Measurements from ENCODE around the gene XYLT1. TPM values are rescaled to one million over a fixed set of nuclear protein-coding genes. Genes with fewer than 3 reads are reported as not detected.

Gene XYLT1
- total and polyA plus RNA-seq, 2 experiments from 2014 or later = 4.5 to 26.3 TPM

DNA sequence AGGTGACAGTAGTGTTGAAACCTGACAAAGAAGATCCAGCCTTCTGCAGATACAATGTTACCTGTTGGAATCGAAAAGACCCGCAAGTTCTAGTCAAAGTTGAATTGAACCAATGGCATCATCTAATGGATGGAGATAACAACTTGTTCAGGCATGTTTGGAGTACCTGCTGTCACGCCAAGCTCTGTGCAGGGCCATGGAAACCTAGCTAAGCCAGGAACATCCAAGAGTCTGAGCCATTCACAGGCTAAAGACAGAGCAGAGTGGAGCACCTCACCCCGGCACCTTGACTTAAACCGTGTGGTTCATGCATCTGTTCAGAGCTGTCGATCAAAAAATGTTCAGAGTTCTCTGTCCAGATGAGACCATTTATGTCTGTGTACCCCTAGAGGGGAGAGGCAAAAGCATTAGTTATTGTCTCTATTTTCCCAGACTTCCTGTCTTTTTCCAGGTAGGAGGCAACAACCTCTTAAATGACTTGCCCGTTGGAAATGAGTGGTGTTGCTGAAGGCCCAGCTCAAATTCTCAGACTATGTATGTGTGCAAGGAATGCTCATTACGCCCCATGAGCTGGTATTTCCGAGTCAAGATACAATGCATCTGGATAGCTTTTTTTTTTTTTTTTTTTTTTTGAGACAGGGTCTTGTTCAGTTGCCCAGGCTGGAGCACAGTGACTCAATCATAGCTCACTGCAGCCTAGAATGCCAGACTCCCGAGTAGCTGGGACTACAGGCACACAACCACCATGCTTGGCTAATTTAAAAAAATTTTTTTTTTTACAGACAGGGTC lies 44.9 kb upstream of the XYLT1 start:
- TF ChIP-seq EZH2 (IDR thresholded peaks at IDR 0.05; ENCODE audit: insufficient read depth, poor library complexity, severe bottlenecking) (no peak), EZH2phosphoT487 (IDR thresholded peaks at IDR 0.05; ENCODE audit: insufficient read depth, low read depth) (0 out of 2 replicates have a peak, but pooled peaks have one; percentile 30)
- H2AFZ ChIP-seq = no peak overlapping the region
- peak overlapping the region; percentile 77 for H3K27ac ChIP-seq
- in situ Hi-C loops (cut with MboI) = no loop called here
- H3K4me1 ChIP-seq (ENCODE audit: insufficient read depth) = peaks cover 72% of the 10 kb centered on the region
- no peaks in the 10 kb centered on the region for H4K20me1 ChIP-seq (ENCODE audit: insufficient read depth)
- 54 to 56% methylated on average over 10 of the region's 10 CpGs for WGBS, 2 experiments (ENCODE audit: low coverage in 1 of 2, low lambda C conversion rate in 2 of 2, missing lambda C conversion rate in 2 of 2)
- H3K9me3 ChIP-seq (ENCODE audit: low read depth) = no peaks in the 10 kb centered on the region
- no peak overlapping the region for H3K4me2 ChIP-seq (ENCODE audit: unreplicated experiment)
- no peaks in the 10 kb centered on the region for H3K9me2 ChIP-seq (ENCODE audit: insufficient read depth)
- H3K79me2 ChIP-seq (ENCODE audit: insufficient read depth) = no peaks in the 10 kb centered on the region
- DNase-seq = peak; percentile 94
- peaks cover 62% of the 10 kb centered on the region for H3F3A ChIP-seq (ENCODE audit: insufficient read depth)
- peak overlapping the region; percentile 32; the same call in 1 of the 2 replicates for H3K9ac ChIP-seq
- H3K4me3 ChIP-seq = no peak overlapping the region
- H3K27me3 ChIP-seq (replicated peaks; ENCODE audit: insufficient read depth) = no peaks in the 10 kb centered on the region
- no peaks in the 10 kb centered on the region for H3K36me3 ChIP-seq (ENCODE audit: low read depth)

DNA sequence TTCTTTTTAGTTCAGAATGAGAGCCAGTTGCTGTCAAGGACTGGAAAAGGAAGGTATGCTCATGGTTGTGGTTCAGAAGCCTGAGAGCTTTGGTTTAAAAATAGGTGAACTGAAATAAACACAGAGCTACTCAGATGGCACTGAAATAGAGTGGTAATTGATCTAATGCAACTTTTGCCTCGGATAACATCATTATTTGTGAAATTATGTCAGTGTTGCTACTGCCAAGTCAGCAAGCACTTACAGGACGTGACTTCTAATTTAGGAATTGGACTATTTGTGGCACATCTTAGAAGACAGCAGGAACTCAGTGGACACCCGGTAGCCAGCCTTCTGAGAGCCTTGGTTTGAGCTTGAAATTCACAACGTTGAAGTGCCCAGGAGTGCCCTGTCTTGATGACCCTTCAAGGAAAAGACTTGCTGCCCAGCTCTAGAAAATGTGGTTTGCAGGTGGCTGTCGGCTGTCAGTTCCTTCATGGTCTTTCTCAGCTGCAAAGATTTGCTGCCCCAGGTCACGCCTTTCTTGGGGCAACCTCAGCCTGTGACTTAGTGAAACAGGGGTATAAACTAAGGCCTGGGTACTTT lies 42.0 kb upstream of the XYLT1 start:
- TF ChIP-seq EZH2phosphoT487 (IDR thresholded peaks at IDR 0.05; ENCODE audit: insufficient read depth, low read depth) (no peak), EZH2 (IDR thresholded peaks at IDR 0.05; ENCODE audit: insufficient read depth, poor library complexity, severe bottlenecking) (no peak)
- Histone ChIP-seq H3F3A (ENCODE audit: insufficient read depth) (peaks cover 46% of the 10 kb centered on the region), H3K27me3 (replicated peaks; ENCODE audit: insufficient read depth) (no peaks in the 10 kb centered on the region), H3K4me2 (ENCODE audit: unreplicated experiment) (peak overlapping the region; percentile 70), H3K27ac (peak overlapping the region; percentile 52), H2AFZ (no peak overlapping the region), H3K4me1 (ENCODE audit: insufficient read depth) (peaks cover 51% of the 10 kb centered on the region), H3K9me3 (ENCODE audit: low read depth) (no peaks in the 10 kb centered on the region), H3K79me2 (ENCODE audit: insufficient read depth) (no peaks in the 10 kb centered on the region), H3K36me3 (ENCODE audit: low read depth) (no peaks in the 10 kb centered on the region), H3K4me3 (no peak overlapping the region), H3K9ac (no peak overlapping the region), H4K20me1 (ENCODE audit: insufficient read depth) (no peaks in the 10 kb centered on the region), H3K9me2 (ENCODE audit: insufficient read depth) (no peaks in the 10 kb centered on the region)
- DNase-seq = peak; percentile 73
- in situ Hi-C loops (cut with MboI) = no loop called here
- 23 to 24% methylated on average over 6 of the region's 6 CpGs for WGBS, 2 experiments (ENCODE audit: low coverage in 1 of 2, low lambda C conversion rate in 2 of 2, missing lambda C conversion rate in 2 of 2)

DNA sequence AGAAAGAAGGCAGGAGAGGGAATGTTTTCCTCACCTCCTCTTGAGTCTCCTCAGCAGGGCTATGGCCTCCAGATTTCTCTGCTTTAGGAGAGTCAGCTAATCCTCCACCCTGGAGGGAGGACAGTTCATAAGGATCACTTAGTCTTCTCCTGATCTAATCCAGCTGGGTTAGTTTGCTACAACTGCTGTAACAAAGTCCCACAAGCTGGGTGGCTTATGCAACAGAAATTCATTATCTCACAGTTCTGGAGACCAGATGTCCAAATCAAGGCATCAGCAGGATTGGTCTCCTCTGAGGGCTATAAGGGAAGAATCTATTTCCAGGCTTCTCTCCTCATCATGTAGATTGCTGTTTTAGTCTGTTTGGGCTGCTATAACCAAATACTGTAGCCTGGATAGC lies 40.6 kb upstream of the XYLT1 start:
- Histone ChIP-seq H3K36me3 (ENCODE audit: low read depth) (no peaks in the 10 kb centered on the region), H3K9me2 (ENCODE audit: insufficient read depth) (no peaks in the 10 kb centered on the region), H3K9ac (no peak overlapping the region), H3K4me3 (no peak overlapping the region), H3K27me3 (replicated peaks; ENCODE audit: insufficient read depth) (no peaks in the 10 kb centered on the region), H3F3A (ENCODE audit: insufficient read depth) (peaks cover 43% of the 10 kb centered on the region), H3K4me2 (ENCODE audit: unreplicated experiment) (peak overlapping the region; percentile 70), H3K4me1 (ENCODE audit: insufficient read depth) (peaks cover 46% of the 10 kb centered on the region), H3K27ac (peak overlapping the region; percentile 52), H2AFZ (no peak overlapping the region), H3K79me2 (ENCODE audit: insufficient read depth) (no peaks in the 10 kb centered on the region), H3K9me3 (ENCODE audit: low read depth) (no peaks in the 10 kb centered on the region), H4K20me1 (ENCODE audit: insufficient read depth) (no peaks in the 10 kb centered on the region)
- peak; percentile 87 for DNase-seq
- in situ Hi-C loops (cut with MboI) = no loop called here
- TF ChIP-seq EZH2 (IDR thresholded peaks at IDR 0.05; ENCODE audit: insufficient read depth, poor library complexity, severe bottlenecking) (no peak), EZH2phosphoT487 (IDR thresholded peaks at IDR 0.05; ENCODE audit: insufficient read depth, low read depth) (0 out of 2 replicates have a peak, but pooled peaks have one; percentile 24)

DNA sequence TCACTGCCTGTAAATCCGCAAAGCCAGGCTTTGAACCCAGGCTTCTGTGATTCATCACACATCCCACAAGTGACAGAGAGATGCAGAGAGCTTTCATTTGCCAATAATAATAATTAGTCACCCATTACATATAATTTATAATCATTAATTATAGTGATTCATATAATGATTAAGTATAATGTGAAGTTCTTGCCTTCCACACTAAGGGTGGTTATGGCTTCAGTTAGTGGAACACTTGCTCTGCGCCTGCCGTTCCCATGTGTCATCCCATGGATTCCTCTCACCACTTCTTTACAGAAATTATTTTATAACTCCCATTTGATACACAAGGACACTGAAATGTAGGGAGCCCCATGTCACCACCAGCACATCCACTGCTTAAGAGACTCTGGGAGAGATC lies 39.8 kb upstream of the XYLT1 start:
- DNase-seq = peak; percentile 84
- H3K4me2 ChIP-seq (ENCODE audit: unreplicated experiment) = peak overlapping the region; percentile 70
- no peaks in the 10 kb centered on the region for H3K27me3 ChIP-seq (replicated peaks; ENCODE audit: insufficient read depth)
- H3K9me3 ChIP-seq (ENCODE audit: low read depth) = no peaks in the 10 kb centered on the region
- H3K9ac ChIP-seq = no peak overlapping the region
- no peak overlapping the region for H3K4me3 ChIP-seq
- H3K36me3 ChIP-seq (ENCODE audit: low read depth) = no peaks in the 10 kb centered on the region
- TF ChIP-seq EZH2 (IDR thresholded peaks at IDR 0.05; ENCODE audit: insufficient read depth, poor library complexity, severe bottlenecking) (no peak), EZH2phosphoT487 (IDR thresholded peaks at IDR 0.05; ENCODE audit: insufficient read depth, low read depth) (peak; percentile 91)
- no peak overlapping the region for H2AFZ ChIP-seq
- no peaks in the 10 kb centered on the region for H3K9me2 ChIP-seq (ENCODE audit: insufficient read depth)
- H3K79me2 ChIP-seq (ENCODE audit: insufficient read depth) = no peaks in the 10 kb centered on the region
- H3K27ac ChIP-seq = peak overlapping the region; percentile 52
- in situ Hi-C loops (cut with MboI) = no loop called here
- no peaks in the 10 kb centered on the region for H4K20me1 ChIP-seq (ENCODE audit: insufficient read depth)
- WGBS, 2 experiments (ENCODE audit: low coverage in 1 of 2, low lambda C conversion rate in 2 of 2, missing lambda C conversion rate in 2 of 2) = 17 to 22% methylated on average over 3 of the region's 3 CpGs
- peaks cover 40% of the 10 kb centered on the region for H3K4me1 ChIP-seq (ENCODE audit: insufficient read depth)
- peaks cover 38% of the 10 kb centered on the region for H3F3A ChIP-seq (ENCODE audit: insufficient read depth)
